Measurements from ENCODE around the gene TLNRD1. TPM values are rescaled to one million over a fixed set of nuclear protein-coding genes. Genes with fewer than 3 reads are reported as not detected.

Gene TLNRD1
- total RNA-seq, 5 donors from 2014 or later (not counting 1 experiment from before 2014, with no cell fraction given): 10.9 to 36.2 (median 29.8) TPM

DNA sequence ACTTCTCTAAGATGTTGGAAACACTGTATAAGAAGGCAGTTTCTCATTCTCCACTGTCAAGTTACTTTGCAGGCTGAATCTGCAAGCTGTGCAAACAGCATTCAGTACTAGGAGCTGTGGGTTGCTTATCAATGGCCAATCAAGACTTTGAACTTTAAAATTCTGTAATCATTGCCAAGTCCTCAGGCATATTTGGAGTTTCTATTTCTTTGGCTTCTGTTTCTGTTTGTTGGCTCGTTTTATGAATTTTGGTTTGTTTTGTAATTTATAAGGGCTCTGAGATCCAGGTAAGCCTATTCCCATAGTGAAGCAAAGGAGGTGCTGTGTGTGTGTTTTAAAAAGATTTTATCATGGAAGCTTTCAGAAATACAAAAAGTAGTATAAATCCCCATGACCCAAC is 32.1 kb downstream of the TLNRD1 start:
- peaks cover 0 to 11% (median 6%) of the 10 kb centered on the region in 3 donors for H3K4me1 Mint-ChIP-seq
- no peaks in the 10 kb centered on the region for H3K4me1 ChIP-seq (ENCODE audit: control insufficient read depth in 1 of 2, extremely low read depth in 1 of 2, insufficient read depth in 2 of 2, low read length in 2 of 2)
- no peaks in the 10 kb centered on the region for H3K27me3 ChIP-seq (replicated peaks in 1 of 2; ENCODE audit: control insufficient read depth in 2 of 2, extremely low read depth in 1 of 2, insufficient read depth in 2 of 2, low read length in 1 of 2)
- H3K27ac ChIP-seq (ENCODE audit: low read length): no peak overlapping the region
- no CpG with 5 or more reads among the region's 1 CpG for WGBS (ENCODE audit: insufficient coverage)
- DNase-seq: no peak
- H3K27ac Mint-ChIP-seq: no peak overlapping the region
- H3K9me3 Mint-ChIP-seq: peaks cover 0 to 15% (median 0%) of the 10 kb centered on the region in 3 donors
- no peak for ATAC-seq (replicated peaks in 1 of 4)
- no peaks in the 10 kb centered on the region for H3K9me3 ChIP-seq
- H3K36me3 Mint-ChIP-seq: peaks cover 4% of the 10 kb centered on the region
- H3K36me3 ChIP-seq (ENCODE audit: control insufficient read depth in 2 of 2, extremely low read depth in 1 of 2, insufficient read depth in 1 of 2, low read length in 1 of 2): no peaks in the 10 kb centered on the region
- no peak overlapping the region for H3K4me3 Mint-ChIP-seq
- CTCF ChIA-PET: no interaction called here
- POLR2A ChIA-PET: no interaction called here
- H3K27me3 Mint-ChIP-seq: peaks cover 3 to 4% of the 10 kb centered on the region in 2 donors
- no peak overlapping the region for H3K4me3 ChIP-seq (ENCODE audit: control insufficient read depth in 1 of 2, extremely low read depth in 1 of 2, low read length in 1 of 2)

DNA sequence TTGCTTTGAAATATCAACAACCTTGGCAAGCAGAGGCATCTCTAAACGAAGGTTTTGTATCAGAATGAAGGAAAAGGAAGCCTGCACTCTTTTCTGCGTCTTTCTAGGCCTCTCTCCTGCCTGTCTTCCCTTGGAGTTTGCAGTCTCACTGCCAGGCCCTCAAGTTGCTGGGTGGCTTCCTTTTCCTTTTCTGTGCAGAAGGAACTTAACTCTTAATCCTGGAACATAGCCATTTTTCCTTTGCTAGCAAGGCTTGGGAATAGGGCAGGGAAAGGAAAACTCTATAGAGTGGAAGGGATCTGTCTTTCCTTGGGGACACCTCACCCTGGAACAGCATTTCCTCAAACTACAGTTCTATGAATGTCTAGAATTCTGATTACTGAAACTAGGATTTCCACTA is 32.8 kb downstream of the TLNRD1 start:
- Mint-ChIP-seq H3K36me3 (no peaks in the 10 kb centered on the region), H3K4me3 (no peak overlapping the region), H3K27ac (no peak overlapping the region), H3K27me3 (peaks cover 3 to 4% of the 10 kb centered on the region in 2 donors), H3K9me3 (peaks cover 0 to 15% (median 0%) of the 10 kb centered on the region in 3 donors), H3K4me1 (peaks cover 0 to 14% (median 6%) of the 10 kb centered on the region in 3 donors)
- ChIA-PET POLR2A (no interaction called here), CTCF (no interaction called here)
- H3K27me3 ChIP-seq (replicated peaks in 1 of 2; ENCODE audit: control insufficient read depth in 2 of 2, extremely low read depth in 1 of 2, insufficient read depth in 2 of 2, low read length in 1 of 2): no peaks in the 10 kb centered on the region
- H3K9me3 ChIP-seq: no peaks in the 10 kb centered on the region
- no peak overlapping the region for H3K4me3 ChIP-seq (ENCODE audit: control insufficient read depth in 1 of 2, extremely low read depth in 1 of 2, low read length in 1 of 2)
- H3K36me3 ChIP-seq (ENCODE audit: control insufficient read depth in 2 of 2, extremely low read depth in 1 of 2, insufficient read depth in 1 of 2, low read length in 1 of 2): no peaks in the 10 kb centered on the region
- no peaks in the 10 kb centered on the region for H3K4me1 ChIP-seq (ENCODE audit: control insufficient read depth in 1 of 2, extremely low read depth in 1 of 2, insufficient read depth in 2 of 2, low read length in 2 of 2)
- DNase-seq (no peak), ATAC-seq (replicated peaks in 1 of 4) (no peak)
- no CpG with 5 or more reads among the region's 2 CpGs for WGBS (ENCODE audit: insufficient coverage)
- H3K27ac ChIP-seq (ENCODE audit: low read length): no peak overlapping the region

DNA sequence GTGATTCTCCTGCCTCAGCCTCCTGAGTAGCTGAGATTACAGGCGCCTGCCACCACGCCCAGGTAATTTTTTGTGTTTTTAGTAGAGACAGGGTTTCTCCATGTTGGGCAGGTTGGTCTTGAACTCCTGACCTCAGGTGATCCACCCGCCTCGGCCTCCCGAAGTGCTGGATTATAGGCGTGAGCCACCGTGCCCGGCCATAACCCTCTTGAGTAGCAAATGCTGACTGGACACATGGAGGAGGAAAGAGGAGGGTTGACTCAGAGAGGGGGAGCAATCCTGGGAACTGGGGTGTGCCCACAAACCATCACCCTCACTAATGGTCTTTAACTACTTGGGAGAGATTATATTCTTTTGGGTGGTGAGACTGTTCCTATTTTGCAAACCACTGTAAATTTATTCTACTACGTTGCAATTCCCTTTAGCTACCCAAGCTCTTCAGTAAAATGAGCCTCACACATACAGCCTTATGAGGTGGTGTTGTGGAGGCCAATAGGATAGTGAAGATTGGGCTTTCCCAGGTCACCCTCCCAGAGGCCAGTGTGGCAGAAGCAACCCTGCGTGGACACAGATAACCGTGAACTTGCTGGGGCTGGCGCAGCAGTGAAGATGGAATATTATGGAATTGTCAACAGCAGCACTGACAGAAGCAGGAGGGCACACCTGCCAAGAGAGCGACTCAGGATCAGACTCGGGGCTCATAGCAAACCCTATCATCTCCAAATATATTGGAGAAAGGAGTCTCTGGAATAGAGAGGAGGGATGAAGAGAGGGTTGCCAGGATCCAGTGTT is 37.4 kb downstream of the TLNRD1 start:
- H3K36me3 ChIP-seq (ENCODE audit: control insufficient read depth in 2 of 2, extremely low read depth in 1 of 2, insufficient read depth in 1 of 2, low read length in 1 of 2): no peaks in the 10 kb centered on the region
- H3K4me3 ChIP-seq (ENCODE audit: control insufficient read depth in 1 of 2, extremely low read depth in 1 of 2, low read length in 1 of 2): no peak overlapping the region
- no peaks in the 10 kb centered on the region for H3K36me3 Mint-ChIP-seq
- DNase-seq (no peak), ATAC-seq (replicated peaks in 1 of 4) (no peak)
- 80% methylated on average over 1 of the region's 14 CpGs for WGBS (ENCODE audit: insufficient coverage)
- H3K27ac Mint-ChIP-seq: no peak overlapping the region
- no peaks in the 10 kb centered on the region for H3K9me3 Mint-ChIP-seq
- ChIA-PET CTCF (no interaction called here), POLR2A (no interaction called here)
- H3K27ac ChIP-seq (ENCODE audit: low read length): no peak overlapping the region
- H3K4me1 Mint-ChIP-seq: peaks cover 8 to 14% (median 10%) of the 10 kb centered on the region in 3 donors
- H3K4me3 Mint-ChIP-seq: no peak overlapping the region
- H3K9me3 ChIP-seq: no peaks in the 10 kb centered on the region
- H3K4me1 ChIP-seq (ENCODE audit: control insufficient read depth in 1 of 2, extremely low read depth in 1 of 2, insufficient read depth in 2 of 2, low read length in 2 of 2): peaks cover 2 to 7% of the 10 kb centered on the region in 2 experiments
- H3K27me3 Mint-ChIP-seq: no peaks in the 10 kb centered on the region
- no peaks in the 10 kb centered on the region for H3K27me3 ChIP-seq (replicated peaks in 1 of 2; ENCODE audit: control insufficient read depth in 2 of 2, extremely low read depth in 1 of 2, insufficient read depth in 2 of 2, low read length in 1 of 2)

DNA sequence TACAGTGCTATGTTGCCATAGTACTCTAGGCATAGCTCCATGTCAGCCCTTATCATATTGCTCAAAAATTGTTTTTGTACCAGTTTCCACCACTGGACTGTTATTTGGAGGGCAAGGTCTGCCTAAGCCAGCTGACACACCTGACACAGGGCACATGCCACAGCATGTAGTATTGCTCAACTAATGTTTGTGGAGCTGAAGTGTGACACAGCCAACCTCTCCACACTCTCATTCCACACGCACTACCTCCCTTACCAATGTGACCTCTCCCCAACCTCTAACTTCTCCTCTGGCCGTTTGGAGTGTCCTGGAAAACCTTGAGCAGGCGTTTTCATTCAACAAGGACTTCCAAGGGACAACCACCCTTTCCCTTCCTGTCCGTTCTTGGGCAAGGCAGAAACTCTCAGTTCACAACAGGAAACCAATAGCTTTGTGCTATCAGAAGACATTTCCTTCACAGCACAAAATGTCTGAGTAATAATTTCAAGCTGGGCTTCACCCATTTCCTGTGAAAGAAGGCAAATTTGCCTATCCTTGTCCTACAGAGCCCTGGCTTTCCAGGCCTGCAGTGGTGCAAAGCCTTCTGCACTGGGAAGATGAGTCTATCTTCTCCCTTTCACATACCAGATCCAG is 38.4 kb downstream of the TLNRD1 start:
- no peak overlapping the region for H3K27ac ChIP-seq (ENCODE audit: low read length)
- ChIA-PET CTCF (no interaction called here), POLR2A (no interaction called here)
- no peak overlapping the region for H3K4me3 Mint-ChIP-seq
- no peak for ATAC-seq (replicated peaks in 1 of 4)
- H3K4me1 Mint-ChIP-seq: peaks cover 8 to 12% (median 10%) of the 10 kb centered on the region in 3 donors
- no peak for DNase-seq
- 28% methylated on average over 4 of the region's 4 CpGs for WGBS (ENCODE audit: insufficient coverage)
- no peaks in the 10 kb centered on the region for H3K9me3 ChIP-seq
- H3K36me3 ChIP-seq (ENCODE audit: control insufficient read depth in 2 of 2, extremely low read depth in 1 of 2, insufficient read depth in 1 of 2, low read length in 1 of 2): no peaks in the 10 kb centered on the region
- H3K27me3 Mint-ChIP-seq: no peaks in the 10 kb centered on the region
- H3K4me1 ChIP-seq (ENCODE audit: control insufficient read depth in 1 of 2, extremely low read depth in 1 of 2, insufficient read depth in 2 of 2, low read length in 2 of 2): peaks cover 2 to 7% of the 10 kb centered on the region in 2 experiments
- H3K4me3 ChIP-seq (ENCODE audit: control insufficient read depth in 1 of 2, extremely low read depth in 1 of 2, low read length in 1 of 2): no peak overlapping the region
- no peaks in the 10 kb centered on the region for H3K36me3 Mint-ChIP-seq
- H3K27me3 ChIP-seq (replicated peaks in 1 of 2; ENCODE audit: control insufficient read depth in 2 of 2, extremely low read depth in 1 of 2, insufficient read depth in 2 of 2, low read length in 1 of 2): no peaks in the 10 kb centered on the region
- H3K9me3 Mint-ChIP-seq: no peaks in the 10 kb centered on the region
- H3K27ac Mint-ChIP-seq: peak overlapping the region in 1 of 2 donors; percentile 51

DNA sequence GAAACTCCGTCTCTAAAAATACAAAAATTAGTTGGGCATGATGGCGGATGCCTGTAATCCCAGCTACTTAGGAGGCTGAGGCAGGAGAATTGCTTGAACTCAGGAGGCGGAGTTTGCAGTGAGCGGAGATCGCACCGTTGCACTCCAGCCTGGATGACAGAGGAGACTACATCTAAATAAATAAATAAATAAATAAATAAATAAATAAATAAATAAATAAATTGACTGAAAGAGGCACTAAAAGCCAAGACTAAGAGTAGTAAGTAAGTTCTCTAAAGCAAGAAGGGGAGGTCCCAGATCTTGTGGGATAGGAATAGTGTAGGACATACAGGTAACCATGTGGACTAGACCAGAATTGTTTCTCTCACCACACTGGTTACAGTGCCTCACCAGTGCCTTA is 40.0 kb downstream of the TLNRD1 start:
- WGBS (ENCODE audit: insufficient coverage): 100% methylated on average over 2 of the region's 6 CpGs
- Histone ChIP-seq H3K27me3 (replicated peaks in 1 of 2; ENCODE audit: control insufficient read depth in 2 of 2, extremely low read depth in 1 of 2, insufficient read depth in 2 of 2, low read length in 1 of 2) (no peaks in the 10 kb centered on the region), H3K4me3 (ENCODE audit: control insufficient read depth in 1 of 2, extremely low read depth in 1 of 2, low read length in 1 of 2) (no peak overlapping the region), H3K36me3 (ENCODE audit: control insufficient read depth in 2 of 2, extremely low read depth in 1 of 2, insufficient read depth in 1 of 2, low read length in 1 of 2) (no peaks in the 10 kb centered on the region), H3K9me3 (no peaks in the 10 kb centered on the region), H3K27ac (ENCODE audit: low read length) (no peak overlapping the region), H3K4me1 (ENCODE audit: control insufficient read depth in 1 of 2, extremely low read depth in 1 of 2, insufficient read depth in 2 of 2, low read length in 2 of 2) (peaks cover 2 to 7% of the 10 kb centered on the region in 2 experiments)
- POLR2A ChIA-PET: no interaction called here
- no peak for ATAC-seq (replicated peaks in 1 of 4)
- CTCF ChIA-PET: no interaction called here
- Mint-ChIP-seq H3K4me1 (peaks cover 8 to 12% (median 10%) of the 10 kb centered on the region in 3 donors), H3K27me3 (no peaks in the 10 kb centered on the region), H3K36me3 (peaks cover 2% of the 10 kb centered on the region), H3K27ac (no peak overlapping the region), H3K4me3 (no peak overlapping the region), H3K9me3 (peaks cover 2% of the 10 kb centered on the region in 3 donors)
- no peak for DNase-seq

DNA sequence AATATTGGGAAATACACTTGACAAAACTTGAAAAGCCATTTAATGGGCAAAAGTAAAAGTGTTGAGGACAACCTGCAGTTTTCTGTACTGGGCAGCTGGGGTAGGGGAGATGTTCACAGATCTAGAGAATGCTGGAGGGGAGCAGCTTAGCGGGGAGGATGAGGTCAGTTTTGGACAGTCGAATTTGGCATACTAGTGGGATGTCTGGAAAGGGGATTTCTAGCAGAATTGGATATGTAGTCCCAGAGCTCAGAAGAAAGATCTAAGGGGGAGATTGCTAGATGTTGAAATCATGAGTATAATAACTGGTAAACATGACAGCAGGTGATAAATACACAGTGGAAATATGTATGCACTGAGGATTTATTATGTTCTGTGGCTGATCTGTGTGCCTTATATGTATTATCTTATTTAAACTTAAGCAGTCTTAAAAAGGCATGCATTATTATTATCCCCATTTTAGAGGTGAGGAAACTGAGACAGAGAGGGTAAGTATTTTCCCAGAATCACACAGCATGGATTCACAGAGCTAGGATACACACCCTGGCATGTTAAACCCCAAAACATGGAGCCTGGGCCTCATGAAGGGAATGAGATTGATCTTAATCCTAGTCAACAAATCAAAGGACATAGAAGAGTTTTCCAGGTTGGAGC is 42.7 kb downstream of the TLNRD1 start:
- H3K4me1 Mint-ChIP-seq: peaks cover 8 to 10% (median 10%) of the 10 kb centered on the region in 3 donors
- no peak overlapping the region for H3K4me3 Mint-ChIP-seq
- Histone ChIP-seq H3K36me3 (ENCODE audit: control insufficient read depth in 2 of 2, extremely low read depth in 1 of 2, insufficient read depth in 1 of 2, low read length in 1 of 2) (no peaks in the 10 kb centered on the region), H3K4me1 (ENCODE audit: control insufficient read depth in 1 of 2, extremely low read depth in 1 of 2, insufficient read depth in 2 of 2, low read length in 2 of 2) (peaks cover 2 to 7% of the 10 kb centered on the region in 2 experiments), H3K27me3 (replicated peaks in 1 of 2; ENCODE audit: control insufficient read depth in 2 of 2, extremely low read depth in 1 of 2, insufficient read depth in 2 of 2, low read length in 1 of 2) (no peaks in the 10 kb centered on the region), H3K4me3 (ENCODE audit: control insufficient read depth in 1 of 2, extremely low read depth in 1 of 2, low read length in 1 of 2) (no peak overlapping the region), H3K9me3 (no peaks in the 10 kb centered on the region), H3K27ac (ENCODE audit: low read length) (no peak overlapping the region)
- H3K27ac Mint-ChIP-seq: no peak overlapping the region
- no peaks in the 10 kb centered on the region for H3K27me3 Mint-ChIP-seq
- DNase-seq: no peak
- peaks cover 5% of the 10 kb centered on the region for H3K36me3 Mint-ChIP-seq
- ATAC-seq (replicated peaks in 1 of 4): no peak
- ChIA-PET POLR2A (no interaction called here), CTCF (no interaction called here)
- WGBS (ENCODE audit: insufficient coverage): 80% methylated on average over 1 of the region's 2 CpGs
- H3K9me3 Mint-ChIP-seq: peaks cover 6% of the 10 kb centered on the region in 3 donors

Measured in T-cell (primary cell).